H1 (cell line): ENCODE results near the gene MEGF11. TPM values are rescaled to one million over a fixed set of nuclear protein-coding genes. Genes with fewer than 3 reads are reported as not detected.

ENCODE experiments used
- CTCF ChIA-PET: fragments of 300-600 bp; sonication (Branson Sonifier 250); formaldehyde crosslinking; loops from one replicate; lab custom pipeline; 2021; ENCODE audit not compliant: partially characterized antibody; lab: Charles Lee
- POLR2A ChIA-PET: fragments of 300-600 bp; sonication (Branson Sonifier 250); formaldehyde crosslinking; loops from one replicate; lab custom pipeline; 2021; ENCODE audit warnings: inconsistent platforms; ENCODE audit not compliant: partially characterized antibody; lab: Charles Lee
- DNase-seq, 2 experiments: peaks; one replicate each; pipeline versions ENCODE4 v3.0.0 to v3.0.0-alpha.2; 2010 to 2022; ENCODE audit warnings: low spot score in 2 of 2, low read depth in 1 of 2, mixed read lengths in 1 of 2
- FAIRE-seq: peaks from 2 replicates; lab custom pipeline; 2011; peaks lifted over from hg19 to GRCh38; lab: Jason Lieb, UNC
- H2AFZ ChIP-seq: 2 replicates; pipeline ENCODE4 v1.8.1; 2012; ENCODE audit warnings: low read length, inconsistent platforms
- H2AK5ac ChIP-seq: 2 replicates; pipeline ENCODE4 v1.6.1; 2013; ENCODE audit warnings: low read depth, low read length
- H2BK120ac ChIP-seq: replicated peaks from 2 replicates; pipeline ENCODE3; 2013; ENCODE audit warnings: low read depth, low read length, inconsistent platforms
- H2BK12ac ChIP-seq: 2 replicates; pipeline ENCODE4 v1.6.1; 2013; ENCODE audit warnings: low read depth, low read length
- H2BK15ac ChIP-seq: 2 replicates; pipeline ENCODE4 v1.6.1; 2013; ENCODE audit warnings: low read length
- H2BK20ac ChIP-seq: 2 replicates; pipeline ENCODE4 v1.6.1; 2013; ENCODE audit warnings: low read length
- H2BK5ac ChIP-seq: 2 replicates; pipeline ENCODE4 v1.6.1; 2013; ENCODE audit warnings: low read depth, low read length
- H3K14ac ChIP-seq: 2 replicates; pipeline ENCODE4 v1.6.1; 2013; ENCODE audit warnings: inconsistent platforms; ENCODE audit not compliant: insufficient read length
- H3K18ac ChIP-seq: 2 replicates; pipeline ENCODE4 v1.6.1; 2013; ENCODE audit warnings: low read length; ENCODE audit errors: extremely low read depth
- H3K23ac ChIP-seq: 2 replicates; pipeline ENCODE4 v1.6.1; 2013; ENCODE audit warnings: inconsistent platforms; ENCODE audit not compliant: insufficient read length
- H3K23me2 ChIP-seq: 2 replicates; pipeline ENCODE4 v1.6.1; 2013; ENCODE audit warnings: low read depth, low read length
- H3K27ac ChIP-seq: 2 replicates; pipeline ENCODE4 v1.6.1; 2011; ENCODE audit warnings: low read depth, low read length, inconsistent platforms
- H3K27me3 ChIP-seq, 4 experiments: replicated peaks in 1 of 4; 1 replicate in 1 of 4; 2 replicates in 3 of 4; pipeline versions ENCODE4 v1.6.1 to v1.8.1; 2011 to 2013; ENCODE audit warnings: low read length in 3 of 4, mild to moderate bottlenecking in 3 of 4, inconsistent platforms in 2 of 4, mixed read lengths in 2 of 4, moderate library complexity in 1 of 4; ENCODE audit not compliant: control insufficient read depth in 3 of 4, insufficient read depth in 3 of 4; ENCODE audit errors: extremely low read depth in 1 of 4
- H3K36me3 ChIP-seq, 4 experiments: 2 replicates each; pipeline versions ENCODE4 v1.6.1 to v1.8.1; 2011 to 2013; ENCODE audit warnings: mild to moderate bottlenecking in 4 of 4, low read length in 3 of 4, moderate library complexity in 2 of 4, control low read depth in 1 of 4, inconsistent platforms in 1 of 4; ENCODE audit not compliant: insufficient read depth in 4 of 4, control insufficient read depth in 2 of 4
- H3K4ac ChIP-seq: replicated peaks from 2 replicates; pipeline ENCODE3; 2013; ENCODE audit warnings: low read length, low read depth, mixed read lengths, inconsistent platforms; ENCODE audit not compliant: insufficient read length
- H3K4me1 ChIP-seq, 4 experiments: replicated peaks in 1 of 4; 1 replicate in 1 of 4; 2 replicates in 3 of 4; pipeline versions ENCODE4 v1.6.1 to v1.8.1; 2011 to 2013; ENCODE audit warnings: low read length in 3 of 4, inconsistent platforms in 2 of 4, mixed read lengths in 1 of 4; ENCODE audit not compliant: insufficient read depth in 4 of 4, control insufficient read depth in 3 of 4
- H3K4me2 ChIP-seq, 2 experiments: 2 replicates each; pipeline versions ENCODE4 v1.6.1 to v1.8.1; 2011 to 2013; ENCODE audit warnings: low read depth in 2 of 2, low read length in 2 of 2, control low read depth in 1 of 2, inconsistent platforms in 1 of 2, mild to moderate bottlenecking in 1 of 2; ENCODE audit not compliant: insufficient read depth in 1 of 2
- H3K4me3 ChIP-seq, 4 experiments: fragments of 200-600, 300-600 bp in 1 of 4; sonication (generic), shearing (Covaris generic), sonication (Bioruptor Twin) in 1 of 4; 2 replicates each; pipeline versions ENCODE4 v1.5.1 to v1.8.1; 2011 to 2016; ENCODE audit warnings: low read length in 4 of 4, low read depth in 3 of 4, control low read depth in 2 of 4, inconsistent platforms in 2 of 4, mild to moderate bottlenecking in 2 of 4, mixed read lengths in 1 of 4, moderate library complexity in 1 of 4; ENCODE audit not compliant: insufficient read depth in 2 of 4; ENCODE audit errors: extremely low read depth in 1 of 4
- H3K56ac ChIP-seq: replicated peaks from 2 replicates; pipeline ENCODE3; 2013; ENCODE audit warnings: low read depth, mild to moderate bottlenecking, mixed read lengths, low read length, inconsistent platforms; ENCODE audit not compliant: insufficient read length
- H3K79me1 ChIP-seq: 2 replicates; pipeline ENCODE4 v1.6.1; 2013; ENCODE audit warnings: low read depth, low read length, control low read depth
- H3K79me2 ChIP-seq, 2 experiments: 2 replicates each; pipeline versions ENCODE4 v1.6.1 to v1.8.1; 2012 to 2013; ENCODE audit warnings: low read length in 2 of 2, mild to moderate bottlenecking in 2 of 2, inconsistent platforms in 1 of 2; ENCODE audit not compliant: insufficient read depth in 2 of 2, control insufficient read depth in 1 of 2
- H3K9ac ChIP-seq, 4 experiments: replicated peaks in 1 of 4; 1 replicate in 1 of 4; 2 replicates in 3 of 4; pipeline versions ENCODE4 v1.6.1 to v1.8.1; 2011 to 2013; ENCODE audit warnings: low read depth in 3 of 4, low read length in 3 of 4, control low read depth in 2 of 4, mild to moderate bottlenecking in 2 of 4, moderate library complexity in 2 of 4, inconsistent platforms in 1 of 4; ENCODE audit errors: extremely low read depth in 1 of 4
- H3K9me3 ChIP-seq, 2 experiments: 2 replicates each; pipeline versions ENCODE4 v1.6.1 to v1.8.1; 2012 to 2013; ENCODE audit warnings: mild to moderate bottlenecking in 2 of 2, moderate library complexity in 2 of 2, control low read depth in 1 of 2, inconsistent platforms in 1 of 2, low read depth in 1 of 2, low read length in 1 of 2, mixed read lengths in 1 of 2; ENCODE audit not compliant: insufficient read depth in 2 of 2
- H4K20me1 ChIP-seq, 2 experiments: replicated peaks in 1 of 2; 2 replicates each; pipeline versions ENCODE3 to v1.8.1; 2011 to 2013; ENCODE audit warnings: inconsistent platforms in 2 of 2, low read length in 2 of 2, mild to moderate bottlenecking in 1 of 2; ENCODE audit not compliant: insufficient read depth in 2 of 2, control insufficient read depth in 1 of 2
- H4K5ac ChIP-seq: 2 replicates; pipeline ENCODE4 v1.6.1; 2013; ENCODE audit warnings: low read length, low read depth, mixed read lengths, inconsistent platforms; ENCODE audit not compliant: insufficient read length
- H4K8ac ChIP-seq: 2 replicates; pipeline ENCODE4 v1.8.0; 2013; ENCODE audit warnings: mild to moderate bottlenecking, moderate library complexity, low read length, inconsistent platforms; ENCODE audit not compliant: insufficient read depth; ENCODE audit errors: extremely low read depth
- H4K91ac ChIP-seq: replicated peaks from 2 replicates; pipeline ENCODE3; 2013; ENCODE audit warnings: low read length, mixed read lengths, inconsistent platforms; ENCODE audit not compliant: insufficient read length
- CBX5 ChIP-seq: fragments of 300-800, 300-1000 bp; sonication (generic); IDR thresholded peaks from 2 replicates; pipeline ENCODE4 v1.7.1; 2016; ENCODE audit warnings: antibody characterized with exemption, low read length, low read depth
- CBX8 ChIP-seq: fragments of 300-800, 300-1000 bp; sonication (generic); IDR thresholded peaks from 2 replicates; pipeline ENCODE4 v1.7.1; 2016; ENCODE audit warnings: low read depth, low read length, borderline replicate concordance
- CHD1 ChIP-seq: IDR thresholded peaks from 2 replicates; pipeline ENCODE4 v1.6.1; 2012; ENCODE audit warnings: low read depth, low read length, improper control_type of control experiment
- JUN ChIP-seq: IDR thresholded peaks from 2 replicates; pipeline ENCODE4 v1.6.1; 2011; ENCODE audit warnings: low read depth, mild to moderate bottlenecking, improper control_type of control experiment, low read length
- KDM1A ChIP-seq: fragments of 200-600, 300-600 bp; sonication (generic); IDR thresholded peaks from 2 replicates; pipeline ENCODE4 v1.7.1; 2016; ENCODE audit warnings: mild to moderate bottlenecking, low read length, borderline replicate concordance
- MAFK ChIP-seq: IDR thresholded peaks from 2 replicates; pipeline ENCODE4 v1.6.1; 2012; ENCODE audit warnings: low read depth, mild to moderate bottlenecking, improper control_type of control experiment, low read length
- POLR2A ChIP-seq, 2 experiments: IDR thresholded peaks; 1 replicate in 1 of 2; 2 replicates in 1 of 2; pipeline ENCODE4 v1.6.1; 2011; ENCODE audit warnings: low read depth in 2 of 2, low read length in 2 of 2, mild to moderate bottlenecking in 2 of 2; ENCODE audit errors: control extremely low read depth in 1 of 2
- SAP30 ChIP-seq: fragments of 300-600 bp; sonication (generic); IDR thresholded peaks from 2 replicates; pipeline ENCODE4 v1.7.1; 2012; ENCODE audit warnings: low read length, moderate library complexity, mild to moderate bottlenecking, inconsistent platforms; ENCODE audit not compliant: insufficient read depth, insufficient replicate concordance
- SP2 ChIP-seq: IDR thresholded peaks from 2 replicates; pipeline ENCODE4 v1.6.1; 2012; ENCODE audit warnings: mild to moderate bottlenecking, low read length, inconsistent platforms
- WGBS, 2 experiments: shearing (Covaris generic) in 1 of 2; methylation state at CpG; one replicate each; pipeline versions ENCODE4 v1.1.6 to v1.1.7; 2013 to 2015; ENCODE audit warnings: low lambda C conversion rate in 2 of 2, mixed read lengths in 2 of 2, inconsistent platforms in 1 of 2, low coverage in 1 of 2, missing lambda C conversion rate in 1 of 2; ENCODE audit not compliant: insufficient replicate concordance in 2 of 2, insufficient coverage in 1 of 2, insufficient read length in 1 of 2; ENCODE audit errors: extremely low coverage in 1 of 2, missing lambda C conversion rate in 1 of 2; 5-methylcytosine and 5-hydroxymethylcytosine counted together
- polyA plus RNA-seq, 7 experiments: library from polyadenylated mRNA; depleted of rRNA in 3 of 7; stranded (reverse) in 5 of 7; unstranded in 2 of 7; fragments of >200 nt in 5 of 7; fragments of 200-250 nt in 2 of 7; gene quantifications; 1 replicate in 5 of 7; 2 replicates in 1 of 7; 4 replicates in 1 of 7; pipeline versions ENCODE4 v1.2.1 to v1.2.3, GENCODE V29; 2011 to 2013; ENCODE audit warnings: missing spikeins in 2 of 7, mixed read lengths in 2 of 7
- total RNA-seq: library from RNA; stranded (reverse); fragmentation: NEBNext Ultra II Directional; extraction: Animal tissue kit (Norgen Biotek cat#: 25700); gene quantifications from 2 replicates; pipeline ENCODE4 v1.2.1, GENCODE V29; 2021
- TF ChIP-seq, protein P1 (sequence below): IDR thresholded peaks from 2 replicates; pipeline ENCODE4 v1.6.1; 2012; ENCODE audit warnings: inconsistent platforms

MEGF11 gene
- total and polyA plus RNA-seq, 2 of the 8 experiments (the other 6 are each of a cell fraction or from before 2014, with no cell fraction given): 4.4 to 4.8 TPM

DNA sequence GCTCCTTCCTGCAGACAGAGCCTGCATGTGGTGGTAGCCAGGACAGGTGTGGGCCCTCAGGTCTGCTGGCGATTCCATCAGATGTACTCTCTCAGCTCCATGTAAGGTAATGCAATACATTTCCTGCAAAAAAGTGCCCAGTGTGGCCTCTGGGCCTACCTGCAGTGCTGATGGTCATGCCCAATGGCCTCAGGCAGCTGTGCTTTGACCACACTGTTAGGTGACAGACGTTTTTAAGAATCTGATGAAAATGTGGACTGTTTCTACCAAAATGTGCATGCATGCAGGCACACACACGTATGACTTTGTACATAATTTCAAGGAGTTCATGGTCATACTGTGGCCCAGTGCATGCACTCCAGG lies 231.4 kb downstream of the MEGF11 start:
- 82% methylated on average over 3 of the region's 3 CpGs; no CpG with 5 or more reads in 1 of the 2 experiments for WGBS, 2 experiments
- H4K8ac ChIP-seq: no peak overlapping the region

More for the DNA sequence above, 231.4 kb downstream of the MEGF11 start:
- Histone ChIP-seq H2AK5ac (no peak overlapping the region), H3K23ac (no peak overlapping the region), H3K4me2 (no peak overlapping the region), H3K56ac (no peak overlapping the region), H2BK5ac (0 out of 2 replicates have a peak overlapping the region, but pooled peaks have one; percentile 6), H2BK15ac (no peak overlapping the region), H3K4me3 (no peak overlapping the region), H2BK20ac (no peak overlapping the region), H3K27ac (no peak overlapping the region), H4K5ac (no peak overlapping the region), H3K14ac (no peak overlapping the region), H3K9me3 (no peaks in the 10 kb centered on the region), H3K79me1 (no peaks in the 10 kb centered on the region), H4K20me1 (no peaks in the 10 kb centered on the region), H3K9ac (no peak overlapping the region), H3K4ac (no peak overlapping the region), H3K79me2 (no peaks in the 10 kb centered on the region), H3K23me2 (no peaks in the 10 kb centered on the region), H3K27me3 (no peaks in the 10 kb centered on the region), H3K4me1 (peaks cover 11 to 33% (median 22%) of the 10 kb centered on the region in 4 experiments), H2BK12ac (no peak overlapping the region), H2AFZ (no peak overlapping the region), H4K91ac (peak overlapping the region; percentile 34), H3K36me3 (no peaks in the 10 kb centered on the region), H2BK120ac (no peak overlapping the region), H3K18ac (no peak overlapping the region; the same call in 1 of the 2 replicates)
- FAIRE-seq (no peak), DNase-seq (no peak)
- POLR2A ChIA-PET: no interaction called here
- CTCF ChIA-PET: interaction anchor here (1.0 to 1.2 kb wide), 2 partner anchors 14 to 20 kb away, joined by 4 read pairs; no protein-coding TSS in a partner anchor
- TF ChIP-seq CBX8 (no peak), POLR2A (IDR thresholded peaks at IDR 0.05; ENCODE audit: control extremely low read depth in 1 of 2, low read depth in 2 of 2, low read length in 2 of 2) (no peak), MAFK (no peak), JUN (no peak), SAP30 (no peak), SP2 (no peak), CHD1 (no peak), KDM1A (no peak), CBX5 (no peak)
- TF ChIP-seq, protein P1, sequence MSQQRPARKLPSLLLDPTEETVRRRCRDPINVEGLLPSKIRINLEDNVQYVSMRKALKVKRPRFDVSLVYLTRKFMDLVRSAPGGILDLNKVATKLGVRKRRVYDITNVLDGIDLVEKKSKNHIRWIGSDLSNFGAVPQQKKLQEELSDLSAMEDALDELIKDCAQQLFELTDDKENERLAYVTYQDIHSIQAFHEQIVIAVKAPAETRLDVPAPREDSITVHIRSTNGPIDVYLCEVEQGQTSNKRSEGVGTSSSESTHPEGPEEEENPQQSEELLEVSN: no peak
